Neural crest cell (in vitro differentiated cells): ENCODE results near the gene CAMK2D. TPM values are rescaled to one million over a fixed set of nuclear protein-coding genes. Genes with fewer than 3 reads are reported as not detected.

ENCODE experiments used
- DNase-seq: peaks from one replicate; pipeline ENCODE4 v3.0.0; 2021; ENCODE audit warnings: low read depth, mixed read lengths, low spot score
- H3K27ac Mint-ChIP-seq: one replicate; pipeline ENCODE4 v1.8.0; 2021; ENCODE audit warnings: mild to moderate bottlenecking, mixed read lengths; ENCODE audit not compliant: unreplicated experiment
- H3K27me3 Mint-ChIP-seq: 2 replicates; pipeline ENCODE4 v1.8.0; 2021; ENCODE audit warnings: low read depth, mild to moderate bottlenecking, mixed read lengths
- H3K36me3 Mint-ChIP-seq: 2 replicates; pipeline ENCODE4 v1.8.0; 2021; ENCODE audit warnings: low read depth, mild to moderate bottlenecking, mixed read lengths
- H3K4me1 Mint-ChIP-seq: 2 replicates; pipeline ENCODE4 v1.8.0; 2021; ENCODE audit warnings: mixed read lengths
- H3K4me3 Mint-ChIP-seq: one replicate; pipeline ENCODE4 v1.8.0; 2021; ENCODE audit warnings: mild to moderate bottlenecking, mixed read lengths
- H3K9me3 Mint-ChIP-seq: 2 replicates; pipeline ENCODE4 v1.8.0; 2021; ENCODE audit warnings: mixed read lengths
- CTCF ChIP-seq: fragments of 200-600 bp; sonication (generic); conservative IDR thresholded peaks from 2 replicates; pipeline ENCODE4 v1.5.0; 2021; ENCODE audit warnings: antibody characterized with exemption, mild to moderate bottlenecking
- total RNA-seq: library from RNA; stranded (reverse); gene quantifications from 2 replicates; pipeline ENCODE4 v1.2.1, GENCODE V29; 2021

The CAMK2D gene
- total RNA-seq, 1 donor from 2014 or later, result 33.7 TPM

GRCh38 chr4:113684534-113685091 lies 76.9 kb downstream of the CAMK2D start:
- DNase-seq, result no peak
- Mint-ChIP-seq H3K27ac (peak overlapping the region; percentile 61), H3K36me3 (peaks cover 7% of the 10 kb centered on the region), H3K4me1 (peaks cover 5% of the 10 kb centered on the region), H3K4me3 (no peak overlapping the region), H3K27me3 (no peaks in the 10 kb centered on the region), H3K9me3 (peaks cover 5% of the 10 kb centered on the region)
- TF ChIP-seq CTCF, result peak; percentile 31

- DNase-seq, result no peak
- no peak for TF ChIP-seq CTCF
- H3K4me1 Mint-ChIP-seq, result peaks cover 5% of the 10 kb centered on the region
- H3K27ac Mint-ChIP-seq, result no peak overlapping the region
- H3K27me3 Mint-ChIP-seq, result no peaks in the 10 kb centered on the region
- peaks cover 7% of the 10 kb centered on the region for H3K36me3 Mint-ChIP-seq
- H3K4me3 Mint-ChIP-seq, result no peak overlapping the region
- H3K9me3 Mint-ChIP-seq, result peaks cover 5% of the 10 kb centered on the region
These were observed 78.6 kb downstream of the CAMK2D start for GRCh38 chr4:113682730-113683537.

GRCh38 chr4:113678641-113679040 lies 82.9 kb downstream of the CAMK2D start:
- Mint-ChIP-seq H3K36me3 (peaks cover 5% of the 10 kb centered on the region), H3K4me1 (peaks cover 14% of the 10 kb centered on the region), H3K27ac (no peak overlapping the region), H3K4me3 (no peak overlapping the region), H3K9me3 (peaks cover 5% of the 10 kb centered on the region), H3K27me3 (no peaks in the 10 kb centered on the region)
- TF ChIP-seq CTCF, result no peak
- no peak for DNase-seq

- DNase-seq, result no peak
- H3K36me3 Mint-ChIP-seq, result peaks cover 5% of the 10 kb centered on the region
- no peak for TF ChIP-seq CTCF
- H3K4me1 Mint-ChIP-seq, result peaks cover 8% of the 10 kb centered on the region
- no peaks in the 10 kb centered on the region for H3K27me3 Mint-ChIP-seq
- H3K9me3 Mint-ChIP-seq, result peaks cover 5% of the 10 kb centered on the region
- H3K4me3 Mint-ChIP-seq, result no peak overlapping the region
- H3K27ac Mint-ChIP-seq, result no peak overlapping the region
These were observed 84.2 kb downstream of the CAMK2D start for GRCh38 chr4:113677325-113677724.

GRCh38 chr4:113675731-113676697 lies 85.5 kb downstream of the CAMK2D start:
- Mint-ChIP-seq H3K27ac (no peak overlapping the region), H3K27me3 (no peaks in the 10 kb centered on the region), H3K4me3 (no peak overlapping the region), H3K4me1 (peaks cover 8% of the 10 kb centered on the region), H3K9me3 (no peaks in the 10 kb centered on the region), H3K36me3 (no peaks in the 10 kb centered on the region)
- TF ChIP-seq CTCF, result no peak
- DNase-seq, result no peak
